H9 (cell line): ENCODE data around the gene AFF2. TPM values are rescaled to one million over a fixed set of nuclear protein-coding genes. Genes with fewer than 3 reads are reported as not detected.

Experiments used
- DNase-seq: peaks from one replicate; pipeline ENCODE4 v3.0.0-alpha.2; 2017
- H2AFZ ChIP-seq: one replicate; pipeline ENCODE4 v1.6.1; 2013; ENCODE audit warnings: mild to moderate bottlenecking, low read length, control low read depth, moderate library complexity
- H2AK5ac ChIP-seq: 2 replicates; pipeline ENCODE4 v1.6.1; 2013; ENCODE audit warnings: low read length, control low read depth, mixed read lengths; ENCODE audit not compliant: insufficient read length
- H2BK120ac ChIP-seq: one replicate; pipeline ENCODE4 v1.6.1; 2013; ENCODE audit warnings: low read depth, mild to moderate bottlenecking, low read length, control low read depth, inconsistent platforms; ENCODE audit not compliant: poor library complexity, severe bottlenecking
- H2BK12ac ChIP-seq: 2 replicates; pipeline ENCODE4 v1.6.1; 2013; ENCODE audit warnings: low read length, control low read depth, mixed read lengths, low read depth; ENCODE audit not compliant: insufficient read length
- H2BK15ac ChIP-seq: 2 replicates; pipeline ENCODE4 v1.6.1; 2013; ENCODE audit warnings: low read depth, low read length, control low read depth
- H2BK20ac ChIP-seq: one replicate; pipeline ENCODE4 v1.6.1; 2013; ENCODE audit warnings: low read depth, mild to moderate bottlenecking, low read length, control low read depth, inconsistent platforms; ENCODE audit not compliant: poor library complexity, severe bottlenecking
- H2BK5ac ChIP-seq: 2 replicates; pipeline ENCODE4 v1.6.1; 2013; ENCODE audit warnings: low read length, control low read depth, mixed read lengths; ENCODE audit not compliant: insufficient read length
- H3K14ac ChIP-seq: 2 replicates; pipeline ENCODE4 v1.6.1; 2013; ENCODE audit warnings: low read length, control low read depth; ENCODE audit not compliant: insufficient read depth
- H3K18ac ChIP-seq: 2 replicates; pipeline ENCODE4 v1.6.1; 2013; ENCODE audit warnings: low read depth, mild to moderate bottlenecking, mixed read lengths, low read length, control low read depth; ENCODE audit not compliant: insufficient read length
- H3K23ac ChIP-seq: 2 replicates; pipeline ENCODE4 v1.6.1; 2013; ENCODE audit warnings: low read length, control low read depth, mixed read lengths, low read depth; ENCODE audit not compliant: insufficient read length
- H3K23me2 ChIP-seq: 2 replicates; pipeline ENCODE4 v1.6.1; 2013; ENCODE audit warnings: low read depth, mild to moderate bottlenecking, mixed read lengths, low read length, control low read depth; ENCODE audit not compliant: insufficient read length, poor library complexity, severe bottlenecking
- H3K27ac ChIP-seq: 2 replicates; pipeline ENCODE4 v1.5.1; 2013; ENCODE audit warnings: low read length, control low read depth, mixed read lengths, low read depth; ENCODE audit not compliant: insufficient read length
- H3K27me3 ChIP-seq: 2 replicates; pipeline ENCODE4 v1.6.1; 2013; ENCODE audit warnings: low read length, control low read depth, inconsistent platforms; ENCODE audit not compliant: insufficient read depth
- H3K4ac ChIP-seq: 2 replicates; pipeline ENCODE4 v1.6.1; 2013; ENCODE audit warnings: low read depth, mild to moderate bottlenecking, control low read depth, inconsistent platforms, low read length, moderate library complexity
- H3K4me1 ChIP-seq: 2 replicates; pipeline ENCODE4 v1.6.1; 2013; ENCODE audit warnings: low read length, control low read depth, inconsistent platforms; ENCODE audit not compliant: insufficient read depth
- H3K4me2 ChIP-seq: 2 replicates; pipeline ENCODE4 v1.6.1; 2013; ENCODE audit warnings: low read length, control low read depth, mixed read lengths; ENCODE audit not compliant: insufficient read length, insufficient read depth
- H3K56ac ChIP-seq: 2 replicates; pipeline ENCODE4 v1.6.1; 2013; ENCODE audit warnings: low read depth, mild to moderate bottlenecking, mixed read lengths, low read length, control low read depth; ENCODE audit not compliant: insufficient read length
- H3K79me1 ChIP-seq: 2 replicates; pipeline ENCODE4 v1.6.1; 2013; ENCODE audit warnings: low read depth, mild to moderate bottlenecking, moderate library complexity, low read length, control low read depth, inconsistent platforms; ENCODE audit not compliant: insufficient read depth, poor library complexity, severe bottlenecking
- H3K79me2 ChIP-seq: 2 replicates; pipeline ENCODE4 v1.6.1; 2013; ENCODE audit warnings: low read length, control low read depth, inconsistent platforms; ENCODE audit not compliant: insufficient read depth
- H3K9ac ChIP-seq: 2 replicates; pipeline ENCODE4 v1.6.1; 2013; ENCODE audit warnings: low read length, control low read depth, mixed read lengths; ENCODE audit not compliant: insufficient read length; ENCODE audit errors: extremely low read depth
- H3K9me3 ChIP-seq: one replicate; pipeline ENCODE4 v1.6.1; 2013; ENCODE audit warnings: low read depth, low read length, inconsistent platforms; ENCODE audit not compliant: control insufficient read depth
- H3T11ph ChIP-seq: one replicate; pipeline ENCODE4 v1.6.1; 2013; ENCODE audit warnings: mild to moderate bottlenecking, low read length, control low read depth, inconsistent platforms
- H4K20me1 ChIP-seq: one replicate; pipeline ENCODE4 v1.6.1; 2013; ENCODE audit not compliant: control insufficient read depth, insufficient read length, insufficient read depth
- H4K5ac ChIP-seq: 2 replicates; pipeline ENCODE4 v1.6.1; 2013; ENCODE audit warnings: low read depth, mild to moderate bottlenecking, mixed read lengths, low read length, control low read depth; ENCODE audit not compliant: insufficient read length
- H4K8ac ChIP-seq: replicated peaks from 2 replicates; pipeline ENCODE4 v1.6.1; 2013; ENCODE audit warnings: low read length, control low read depth, mixed read lengths, low read depth; ENCODE audit not compliant: insufficient read length
- H4K91ac ChIP-seq: 2 replicates; pipeline ENCODE4 v1.6.1; 2013; ENCODE audit warnings: low read depth, mild to moderate bottlenecking, moderate library complexity, mixed read lengths, low read length, control low read depth; ENCODE audit not compliant: insufficient read length
- H3K27ac Mint-ChIP-seq, 3 experiments: 2 replicates in 2 of 3; 3 replicates in 1 of 3; pipeline ENCODE4 v1.8.0; 2020 to 2021; ENCODE audit warnings: mixed read lengths in 3 of 3, mild to moderate bottlenecking in 1 of 3, moderate library complexity in 1 of 3
- H3K27me3 Mint-ChIP-seq: 2 replicates; pipeline ENCODE4 v1.8.0; 2021; ENCODE audit warnings: low read depth, mild to moderate bottlenecking, moderate library complexity, mixed read lengths
- H3K36me3 Mint-ChIP-seq, 3 experiments: 2 replicates in 2 of 3; 3 replicates in 1 of 3; pipeline ENCODE4 v1.8.0; 2020 to 2021; ENCODE audit warnings: low read depth in 3 of 3, mixed read lengths in 3 of 3; ENCODE audit not compliant: insufficient read depth in 1 of 3
- H3K4me1 Mint-ChIP-seq, 2 experiments: 2 replicates each; pipeline ENCODE4 v1.8.0; 2020; ENCODE audit warnings: mixed read lengths in 2 of 2
- H3K4me3 Mint-ChIP-seq, 2 experiments: 2 replicates in 1 of 2; 3 replicates in 1 of 2; pipeline ENCODE4 v1.8.0; 2020 to 2021; ENCODE audit warnings: mild to moderate bottlenecking in 2 of 2, mixed read lengths in 2 of 2, moderate library complexity in 1 of 2
- H3K9me3 Mint-ChIP-seq, 2 experiments: 2 replicates in 1 of 2; 3 replicates in 1 of 2; pipeline ENCODE4 v1.8.0; 2020; ENCODE audit warnings: mild to moderate bottlenecking in 2 of 2, mixed read lengths in 2 of 2, moderate library complexity in 1 of 2
- WGBS: extraction: QIAGEN DNeasy Blood & Tissue Kit; methylation state at CpG from one replicate; pipeline ENCODE4 v1.1.7; 2013; ENCODE audit warnings: missing lambda C conversion rate, low lambda C conversion rate, mixed read lengths; ENCODE audit not compliant: insufficient read length; ENCODE audit errors: extremely low coverage; 5-methylcytosine and 5-hydroxymethylcytosine counted together
- total RNA-seq: library from RNA; stranded (reverse); gene quantifications from 2 replicates; pipeline ENCODE4 v1.2.1, GENCODE V29; 2021
- TF ChIP-seq, protein P1 (sequence below): fragments of 200-600 bp; sonication (generic); conservative IDR thresholded peaks from 3 replicates; pipeline ENCODE4 v1.8.0; 2021; ENCODE audit warnings: antibody characterized with exemption, mild to moderate bottlenecking

AFF2 gene
- total RNA-seq, 1 experiment from 2014 or later = 14.6 TPM

DNA sequence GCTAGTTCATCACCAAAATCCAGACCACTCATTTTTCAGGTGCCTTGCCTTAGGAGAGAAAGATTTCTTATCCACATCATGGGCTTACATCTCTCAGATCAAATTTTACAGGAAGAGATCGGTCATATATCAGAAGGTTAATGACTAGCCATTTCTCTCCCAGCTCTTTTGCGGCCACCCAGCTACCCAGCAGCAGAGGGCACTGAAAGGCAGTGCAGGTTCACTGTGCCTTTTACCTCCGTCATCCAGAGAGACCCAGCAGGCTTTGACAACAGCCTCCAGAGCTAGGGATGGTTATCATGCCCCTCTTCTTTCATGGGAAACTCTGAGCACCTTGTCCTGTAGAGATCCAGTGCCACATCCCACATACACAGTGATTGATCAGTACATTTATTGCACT is 384.8 kb downstream of the AFF2 start:
- Histone ChIP-seq H3K9ac (no peak overlapping the region), H4K5ac (no peak overlapping the region), H4K8ac (no peak overlapping the region), H3K79me2 (no peaks in the 10 kb centered on the region), H4K91ac (no peak overlapping the region), H3K4ac (no peak overlapping the region), H3K56ac (no peak overlapping the region), H3K23ac (no peak overlapping the region), H2AK5ac (no peak overlapping the region), H3K23me2 (no peaks in the 10 kb centered on the region), H3T11ph (no peak overlapping the region), H2BK20ac (no peak overlapping the region), H3K18ac (no peak overlapping the region), H3K9me3 (peaks cover 49% of the 10 kb centered on the region), H2BK120ac (no peak overlapping the region), H2BK15ac (no peak overlapping the region), H3K79me1 (no peaks in the 10 kb centered on the region), H2BK5ac (no peak overlapping the region), H4K20me1 (no peaks in the 10 kb centered on the region), H3K27ac (no peak overlapping the region), H3K14ac (no peak overlapping the region), H3K4me1 (no peaks in the 10 kb centered on the region), H2BK12ac (no peak overlapping the region), H3K4me2 (no peak overlapping the region), H2AFZ (no peak overlapping the region), H3K27me3 (no peaks in the 10 kb centered on the region)
- Mint-ChIP-seq H3K36me3 (no peaks in the 10 kb centered on the region; a peak in 1 of 7 replicates), H3K4me3 (no peak overlapping the region), H3K27ac (no peak overlapping the region), H3K27me3 (no peaks in the 10 kb centered on the region), H3K4me1 (peaks cover 0 to 4% of the 10 kb centered on the region in 2 experiments; a peak in 1 of 4 replicates), H3K9me3 (peaks cover 52 to 54% of the 10 kb centered on the region in 2 experiments)
- no peak for DNase-seq
- TF ChIP-seq, protein P1, sequence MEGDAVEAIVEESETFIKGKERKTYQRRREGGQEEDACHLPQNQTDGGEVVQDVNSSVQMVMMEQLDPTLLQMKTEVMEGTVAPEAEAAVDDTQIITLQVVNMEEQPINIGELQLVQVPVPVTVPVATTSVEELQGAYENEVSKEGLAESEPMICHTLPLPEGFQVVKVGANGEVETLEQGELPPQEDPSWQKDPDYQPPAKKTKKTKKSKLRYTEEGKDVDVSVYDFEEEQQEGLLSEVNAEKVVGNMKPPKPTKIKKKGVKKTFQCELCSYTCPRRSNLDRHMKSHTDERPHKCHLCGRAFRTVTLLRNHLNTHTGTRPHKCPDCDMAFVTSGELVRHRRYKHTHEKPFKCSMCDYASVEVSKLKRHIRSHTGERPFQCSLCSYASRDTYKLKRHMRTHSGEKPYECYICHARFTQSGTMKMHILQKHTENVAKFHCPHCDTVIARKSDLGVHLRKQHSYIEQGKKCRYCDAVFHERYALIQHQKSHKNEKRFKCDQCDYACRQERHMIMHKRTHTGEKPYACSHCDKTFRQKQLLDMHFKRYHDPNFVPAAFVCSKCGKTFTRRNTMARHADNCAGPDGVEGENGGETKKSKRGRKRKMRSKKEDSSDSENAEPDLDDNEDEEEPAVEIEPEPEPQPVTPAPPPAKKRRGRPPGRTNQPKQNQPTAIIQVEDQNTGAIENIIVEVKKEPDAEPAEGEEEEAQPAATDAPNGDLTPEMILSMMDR = no peak; the same call in 2 of the 3 replicates
- WGBS = no CpG with 5 or more reads among the region's 3 CpGs
